Measurements from ENCODE around the gene XIST. TPM values are rescaled to one million over a fixed set of nuclear protein-coding genes. Genes with fewer than 3 reads are reported as not detected.

Gene XIST
- total and polyA plus RNA-seq, 8 donors: 0.10 to 1,012 (median 105) TPM

DNA sequence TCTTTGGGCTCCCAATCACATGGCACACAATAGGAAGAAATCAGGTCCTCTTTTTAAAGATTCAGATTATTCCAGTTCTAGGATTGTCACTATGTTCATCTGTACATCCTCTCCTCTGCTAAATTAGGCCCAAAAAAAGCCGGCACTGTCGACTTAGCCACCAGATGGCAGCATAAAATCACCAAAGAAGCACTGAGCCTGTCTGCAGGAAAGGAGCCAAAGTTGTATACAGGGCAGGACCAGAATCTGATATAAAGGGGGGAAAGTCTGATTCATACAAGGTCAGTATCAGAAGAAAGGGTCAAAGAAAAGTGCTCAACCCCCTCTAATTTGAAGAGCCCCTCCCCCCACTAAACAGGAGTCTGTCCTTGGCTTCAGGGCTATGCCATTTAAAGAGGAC, 3.0 kb upstream of the XIST start:
- intact Hi-C loops (cut with DNase I): loop anchor here in 1 of 2 donors (5.0 to 10.0 kb wide), 2 partner anchors 277 to 699 kb away; no protein-coding TSS in a partner anchor
- Histone ChIP-seq H3K27me3 (no peaks in the 10 kb centered on the region), H3K9me3 (no peaks in the 10 kb centered on the region), H3K27ac (no peak overlapping the region), H3K36me3 (no peaks in the 10 kb centered on the region), H3K4me1 (no peaks in the 10 kb centered on the region), H3K4me3 (no peak overlapping the region)
- DNase-seq (peak in 3 of 4 donors; percentile 57 to 73 (median 61)), ATAC-seq (peak; percentile 40)
- TF ChIP-seq CTCF (IDR thresholded peaks at IDR 0.05): peak in 1 of 2 donors; percentile 78

DNA sequence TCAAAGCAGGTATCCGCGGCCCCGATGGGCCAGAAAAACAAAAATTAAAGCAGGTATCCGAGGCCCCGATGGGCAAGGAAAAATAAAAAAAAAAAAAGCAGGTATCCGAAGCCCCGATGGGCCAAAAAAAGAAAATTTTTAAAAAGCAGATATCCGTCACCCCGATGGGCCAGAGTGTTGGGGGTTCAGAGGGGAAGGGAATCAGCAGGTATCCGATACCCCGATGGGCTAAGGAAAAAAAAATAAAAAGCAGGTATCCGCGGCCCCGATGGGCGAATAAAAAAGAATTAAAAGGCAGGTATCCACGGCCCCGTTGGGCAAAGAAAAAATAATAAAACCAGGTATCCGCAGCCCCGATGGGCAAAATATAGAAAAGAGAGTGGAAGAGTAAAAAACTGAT, 492 bp downstream of the XIST start:
- no peaks in the 10 kb centered on the region for H3K9me3 ChIP-seq
- H3K27me3 ChIP-seq: no peaks in the 10 kb centered on the region
- H3K27ac ChIP-seq: peak overlapping the region in 1 of 2 donors; percentile 86
- TF ChIP-seq CTCF (IDR thresholded peaks at IDR 0.05): no peak
- ATAC-seq (no peak), DNase-seq (no peak)
- intact Hi-C loops (cut with DNase I): loop anchor here in 1 of 2 donors (5.0 to 10.0 kb wide), 2 partner anchors 165 to 703 kb away; no protein-coding TSS in a partner anchor
- H3K4me1 ChIP-seq: no peaks in the 10 kb centered on the region
- H3K4me3 ChIP-seq: peak overlapping the region in 1 of 2 donors; percentile 45
- H3K36me3 ChIP-seq: no peaks in the 10 kb centered on the region

DNA sequence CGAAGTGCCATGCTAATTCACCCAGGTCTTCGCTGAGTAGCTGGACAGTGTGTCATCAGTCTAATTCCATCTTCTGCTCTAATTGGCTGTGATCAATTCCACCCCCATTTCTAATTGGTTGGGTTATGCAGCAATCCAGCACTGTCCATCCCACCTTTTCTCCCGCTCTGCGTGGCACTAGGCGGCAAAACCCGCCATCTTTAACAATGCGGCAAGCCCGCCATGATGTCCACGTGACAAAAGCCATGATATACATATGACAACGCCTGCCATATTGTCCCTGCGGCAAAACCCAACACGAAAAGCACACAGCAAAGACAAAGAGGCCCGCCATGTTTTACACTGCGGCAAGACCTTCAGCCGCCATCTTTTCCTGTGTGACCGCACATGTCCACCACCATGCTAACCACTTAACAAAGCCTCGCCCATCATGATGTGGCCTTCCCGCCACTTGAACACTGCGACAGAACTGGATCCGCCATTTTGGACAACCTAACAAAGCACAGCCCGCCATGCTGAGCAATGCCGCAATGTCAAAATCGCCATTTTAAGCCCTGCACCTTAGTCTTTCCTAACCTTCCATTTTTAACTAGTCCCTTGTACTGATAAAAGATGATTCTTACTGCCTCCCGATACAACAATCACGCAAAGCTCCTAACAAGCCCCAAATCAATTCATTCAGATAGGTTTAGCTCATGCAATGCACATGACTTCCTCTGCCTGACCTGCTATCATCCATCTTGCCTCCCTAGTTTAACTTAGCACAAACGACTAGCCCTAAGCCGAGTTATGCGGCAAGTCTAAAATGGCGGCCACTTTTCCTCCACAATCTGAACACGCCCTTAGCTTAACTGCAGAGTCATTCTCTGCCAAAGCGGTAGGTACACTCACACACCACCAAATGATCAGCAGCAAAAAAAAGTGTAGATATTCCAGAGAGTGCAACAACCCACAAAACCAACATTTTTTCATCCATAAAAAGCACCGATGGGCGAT, 1.2 kb downstream of the XIST start:
- DNase-seq (peak in 2 of 4 donors; percentile 88 to 90), ATAC-seq (peak; percentile 85)
- H3K4me1 ChIP-seq: no peaks in the 10 kb centered on the region
- no peaks in the 10 kb centered on the region for H3K36me3 ChIP-seq
- intact Hi-C loops (cut with DNase I): loop anchor here in 1 of 2 donors (5.0 to 10.0 kb wide), 2 partner anchors 166 to 703 kb away; no protein-coding TSS in a partner anchor
- no peaks in the 10 kb centered on the region for H3K9me3 ChIP-seq
- peak overlapping the region in 1 of 2 donors; percentile 86 for H3K27ac ChIP-seq
- no peaks in the 10 kb centered on the region for H3K27me3 ChIP-seq
- no peak for TF ChIP-seq CTCF (IDR thresholded peaks at IDR 0.05)
- H3K4me3 ChIP-seq: peak overlapping the region in 1 of 2 donors; percentile 45

GRCh38 chrX:73850124-73851013, 2.1 kb downstream of the XIST start:
- H3K4me3 ChIP-seq: peak overlapping the region in 1 of 2 donors; percentile 8
- intact Hi-C loops (cut with DNase I): loop anchor here in 1 of 2 donors (5.0 to 10.0 kb wide), 2 partner anchors 167 to 704 kb away; no protein-coding TSS in a partner anchor
- H3K27me3 ChIP-seq: no peaks in the 10 kb centered on the region
- H3K36me3 ChIP-seq: no peaks in the 10 kb centered on the region
- H3K9me3 ChIP-seq: no peaks in the 10 kb centered on the region
- peak in 2 of 4 donors; percentile 3 to 47 for DNase-seq
- no peak for TF ChIP-seq CTCF (IDR thresholded peaks at IDR 0.05)
- no peak overlapping the region for H3K27ac ChIP-seq
- ATAC-seq: peak; percentile 7
- H3K4me1 ChIP-seq: no peaks in the 10 kb centered on the region

Data from left lung (tissue), 10 donors.